Heart left ventricle (tissue), 16 donors: ENCODE results near the gene KIF1C. TPM values are rescaled to one million over a fixed set of nuclear protein-coding genes. Genes with fewer than 3 reads are reported as not detected.

ENCODE experiments used
- ATAC-seq, 4 donors: fragments of 200-7000 bp; cut with Tn5 transposase; one replicate each; pipeline ENCODE4 v1.9.1; 2020 to 2022; ENCODE audit warnings: moderate library complexity in 4 of 4, mild to moderate bottlenecking in 3 of 4, moderate number of reproducible peaks in 1 of 4
- DNase-seq, 5 donors: peaks; one replicate each; pipeline ENCODE4 v3.0.0-alpha.2; 2020
- H3K27ac ChIP-seq, 12 donors: fragments of 200-600 bp; sonication (generic) in 4 of 12; one replicate each; pipeline versions ENCODE4 v1.5.0 to v1.8.0; 2016 to 2022; ENCODE audit warnings: mild to moderate bottlenecking in 2 of 12
- H3K27me3 ChIP-seq, 9 donors: fragments of 200-600 bp; sonication (generic) in 2 of 9; one replicate each; pipeline versions ENCODE4 v1.5.1 to v1.8.0; 2016 to 2022; ENCODE audit warnings: mild to moderate bottlenecking in 3 of 9
- H3K36me3 ChIP-seq, 9 donors: fragments of 200-600 bp; sonication (generic) in 2 of 9; one replicate each; pipeline versions ENCODE4 v1.5.0 to v1.8.0; 2018 to 2022; ENCODE audit warnings: mild to moderate bottlenecking in 2 of 9
- H3K4me1 ChIP-seq, 12 donors: fragments of 200-600 bp; sonication (generic) in 4 of 12; one replicate each; pipeline versions ENCODE4 v1.5.0 to v1.8.0; 2016 to 2022; ENCODE audit warnings: mild to moderate bottlenecking in 3 of 12
- H3K4me3 ChIP-seq, 12 donors: fragments of 200-600 bp; sonication (generic) in 4 of 12; one replicate each; pipeline versions ENCODE4 v1.5.0 to v1.8.0; 2017 to 2022; ENCODE audit warnings: mild to moderate bottlenecking in 9 of 12, moderate library complexity in 4 of 12
- H3K9me3 ChIP-seq, 12 donors: fragments of 200-600 bp; sonication (generic) in 4 of 12; one replicate each; pipeline versions ENCODE4 v1.5.0 to v1.8.0; 2016 to 2022; ENCODE audit warnings: mild to moderate bottlenecking in 1 of 12
- CTCF ChIP-seq, 12 donors: fragments of 200-600 bp; sonication (generic) in 4 of 12; IDR thresholded peaks; one replicate each; pipeline versions ENCODE4 v1.5.0 to v1.8.0; 2018 to 2022; ENCODE audit warnings: antibody characterized with exemption in 12 of 12, mild to moderate bottlenecking in 5 of 12
- POLR2A ChIP-seq, 2 donors: fragments of 450-650 bp; IDR thresholded peaks; one replicate each; pipeline ENCODE4 v1.6.1; 2017; ENCODE audit warnings: antibody characterized with exemption in 2 of 2, mild to moderate bottlenecking in 2 of 2, moderate library complexity in 2 of 2
- WGBS, 4 donors: extraction: QIAGEN DNeasy Blood & Tissue Kit in 2 of 4; methylation state at CpG; one replicate each; pipeline versions ENCODE4 v1.1.5 to v1.1.7; 2013 to 2018; 5-methylcytosine and 5-hydroxymethylcytosine counted together
- intact Hi-C, 10 donors: fragments of 100-400 bp; cut with DNase I; formaldehyde crosslinking; loops; one replicate each; pipeline versions ENCODE4 v1.11.1 to v1.14.2; 2022
- polyA plus RNA-seq, 2 donors: library from polyadenylated mRNA; stranded (reverse); fragments of 200-250 nt; gene quantifications; one replicate each; pipeline ENCODE4 v1.2.3, GENCODE V29; 2013
- total RNA-seq, 9 donors: library from RNA; depleted of rRNA in 2 of 9; stranded (reverse); fragments of >200 nt in 2 of 9; fragmentation: NEBNext Ultra II Directional in 3 of 9; extraction: Animal tissue kit (Norgen Biotek cat#: 25700) in 3 of 9; gene quantifications; one replicate each; pipeline versions ENCODE4 v1.1.0 to v1.2.4, GENCODE V29; 2016 to 2023
- donor health status: ischemic (EF 13 %, LVEDD 7.1; RV severe dilation, severe dysfunction).
- donor health status: healthy with polysubstance abuse.
- donor health status: DM: no; HTN: yes; CAD: no.
- donor health status: DM: no; HTN: no; CAD: no.
- donor health status: ischemic (EF 25% LVEDD 6.9; RV normal size, moderate dysfunction).
- donor health status: ischemic (EF 25% LVEDD 5.7; RV mildly dilated, moderate dysfunction).
- donor health status: healthy.
- donor health status: DM: yes; HTN: yes; CAD: no.
- donor health status: ischemic (EF 35%, LVEDD 5.7; RV mildly dilated, moderate dysfunction).
- donor health status: nonischemic (EF 11% LVEDD 7.7; RV severe dilation, severe dysfunction).
- donor health status: DM: yes; HTN: yes; CAD: no.
- donor health status: PGD.
- donor health status: ischemic (EF 29% LVEDD 5.4; RV normal size, mild dysfunction).
- donor health status: nonischemic (EF 23%, LVEDD 6.1; RV moderate dilation, normal function).

The KIF1C gene
- total and polyA plus RNA-seq, 11 donors, result 210 to 868 (median 526) TPM

DNA sequence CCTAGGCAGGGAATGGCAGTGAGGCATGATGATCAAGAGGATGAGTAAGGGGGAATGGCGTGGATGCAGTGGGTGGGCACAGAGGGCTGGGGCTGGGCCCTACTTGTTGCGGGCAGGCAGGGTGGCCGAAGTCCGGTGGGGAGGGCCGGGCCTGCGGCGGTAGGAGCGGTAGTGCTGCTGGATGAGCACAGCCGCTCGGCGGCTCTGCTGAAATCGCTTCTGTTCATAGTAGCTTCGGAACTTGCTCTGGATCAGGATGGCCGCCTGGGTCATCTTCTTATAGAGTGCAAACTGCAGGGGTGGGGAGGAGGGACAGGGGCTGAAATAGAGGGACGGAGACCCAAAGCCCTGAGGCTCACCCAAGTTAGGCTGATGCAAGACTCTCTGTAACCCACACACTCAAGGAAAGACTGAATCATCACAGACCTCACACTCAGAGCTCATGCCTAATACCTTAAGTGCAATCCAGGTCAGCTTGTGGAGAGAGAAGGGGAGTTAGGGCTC is 28.7 kb upstream of the KIF1C start:
- H3K36me3 ChIP-seq, result peaks cover 0 to 54% (median 47%) of the 10 kb centered on the region in 9 donors
- H3K4me1 ChIP-seq, result peaks cover 0 to 61% (median 45%) of the 10 kb centered on the region in 12 donors
- peak in 1 of 4 donors; percentile 2 for ATAC-seq
- WGBS, 4 donors, result 74 to 78% (median 74%) methylated on average over 11 to 15 of the region's 15 CpGs
- H3K9me3 ChIP-seq, result no peaks in the 10 kb centered on the region
- peak overlapping the region in 9 of 12 donors; percentile 60 to 83 (median 71) for H3K4me3 ChIP-seq
- no peak for TF ChIP-seq POLR2A (IDR thresholded peaks at IDR 0.05)
- TF ChIP-seq CTCF (IDR thresholded peaks at IDR 0.05), result no peak
- intact Hi-C loops, result loop anchor here in 2 of 10 donors (2.0 to 5.0 kb wide), 3 partner anchors 18 to 62 kb away; partner anchors contain the start of genes CAMTA2 (in 1 of the 2) and ENO3 (in 1 of the 2)
- no peaks in the 10 kb centered on the region for H3K27me3 ChIP-seq
- peak in 1 of 5 donors; percentile 47 for DNase-seq
- peak overlapping the region in 11 of 12 donors; percentile 89 to 99 (median 97) for H3K27ac ChIP-seq

DNA sequence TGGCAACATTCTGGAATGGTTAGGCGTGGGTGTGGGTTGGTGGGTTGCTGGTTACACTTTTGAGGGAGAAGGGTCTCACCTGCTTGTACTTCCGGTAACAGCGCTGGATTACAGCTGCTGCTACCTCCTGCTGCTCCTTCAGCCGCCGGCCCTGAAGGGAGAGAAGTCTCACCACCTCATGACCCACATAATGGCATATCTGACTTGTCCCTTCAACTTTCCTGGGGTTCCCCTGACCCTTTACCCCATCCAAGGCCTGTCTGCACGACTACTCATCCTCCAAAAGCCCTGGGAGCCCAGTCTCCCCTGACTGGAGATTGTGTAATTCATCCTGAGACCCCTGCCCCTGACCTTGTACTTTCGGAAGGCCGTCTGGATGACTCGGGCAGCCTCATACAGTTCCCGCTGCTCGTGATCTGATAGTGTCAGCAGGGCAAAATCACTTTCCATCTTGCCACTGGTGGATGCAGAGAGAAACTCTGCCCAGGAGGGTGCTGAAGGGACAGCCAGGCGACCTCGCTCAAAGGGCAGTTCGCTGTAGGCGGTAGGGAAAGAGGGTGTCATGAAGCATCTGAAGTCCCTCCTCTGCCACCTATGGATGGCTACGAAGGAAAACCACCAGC is 28.1 kb upstream of the KIF1C start:
- H3K4me3 ChIP-seq, result peak overlapping the region in 2 of 12 donors; percentile 67 to 83
- intact Hi-C loops, result loop anchor here in 4 of 10 donors (2.0 to 5.0 kb wide), 5 partner anchors 17 to 62 kb away; partner anchors contain the start of genes CAMTA2 (in 1 of the 4) and ENO3 (in 1 of the 4)

GRCh38 chr17:4970273-4970672 is 27.5 kb upstream of the KIF1C start:
- no peak for ATAC-seq
- H3K9me3 ChIP-seq, result no peaks in the 10 kb centered on the region
- 90 to 92% (median 91%) methylated on average over 8 of the region's 8 CpGs for whole genome bisulfite sequencing, 4 donors
- peaks cover 0 to 66% (median 56%) of the 10 kb centered on the region in 9 donors for H3K36me3 ChIP-seq
- peak overlapping the region in 5 of 12 donors; percentile 39 to 99 (median 96) for H3K27ac ChIP-seq
- DNase-seq, result no peak
- intact Hi-C loops, result loop anchor here in 2 of 10 donors (5.0 kb wide), 2 partner anchors 33 to 53 kb away; no protein-coding TSS in a partner anchor
- TF ChIP-seq POLR2A (IDR thresholded peaks at IDR 0.05), result no peak
- no peak for TF ChIP-seq CTCF (IDR thresholded peaks at IDR 0.05)
- peaks cover 0 to 66% (median 47%) of the 10 kb centered on the region in 12 donors for H3K4me1 ChIP-seq
- no peak overlapping the region for H3K4me3 ChIP-seq
- no peaks in the 10 kb centered on the region for H3K27me3 ChIP-seq

More for the DNA sequence above, 28.1 kb upstream of the KIF1C start:
- H3K27ac ChIP-seq, result peak overlapping the region in 5 of 12 donors; percentile 89 to 99 (median 96)
- H3K4me1 ChIP-seq, result peaks cover 0 to 67% (median 49%) of the 10 kb centered on the region in 12 donors
- 79 to 87% (median 84%) methylated on average over 16 of the region's 16 CpGs for WGBS, 4 donors
- ATAC-seq (no peak), DNase-seq (no peak)
- TF ChIP-seq POLR2A (IDR thresholded peaks at IDR 0.05), result no peak
- H3K27me3 ChIP-seq, result no peaks in the 10 kb centered on the region
- peaks cover 0 to 60% (median 53%) of the 10 kb centered on the region in 9 donors for H3K36me3 ChIP-seq
- H3K9me3 ChIP-seq, result no peaks in the 10 kb centered on the region

DNA sequence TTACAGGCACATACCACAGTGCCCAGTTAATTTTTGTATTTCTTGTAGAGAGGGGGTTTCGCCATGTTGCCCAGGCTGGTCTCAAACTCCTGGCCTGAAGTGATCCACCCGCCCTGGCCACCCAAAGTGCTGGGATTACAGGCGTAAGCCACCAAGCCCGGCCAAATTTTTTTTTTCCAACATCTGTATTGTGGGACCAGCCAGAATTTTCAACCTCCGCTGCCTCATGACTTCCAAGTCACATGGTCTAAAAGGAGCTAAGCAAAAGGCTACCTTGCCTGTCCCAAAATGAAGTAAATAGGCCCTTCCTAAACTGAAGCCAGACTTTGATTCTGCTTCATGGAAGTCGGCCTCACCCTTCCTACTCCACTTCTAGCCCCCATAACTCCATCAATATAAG is 25.9 kb upstream of the KIF1C start:
- peaks cover 0 to 54% (median 37%) of the 10 kb centered on the region in 12 donors for H3K4me1 ChIP-seq
- no peak for ATAC-seq
- H3K27ac ChIP-seq, result peak overlapping the region in 5 of 12 donors; percentile 61 to 82 (median 73)
- DNase-seq, result no peak
- H3K4me3 ChIP-seq, result no peak overlapping the region
- intact Hi-C loops, result loop anchor here in 2 of 10 donors (5.0 kb wide), 2 partner anchors 35 to 55 kb away; no protein-coding TSS in a partner anchor
- H3K9me3 ChIP-seq, result no peaks in the 10 kb centered on the region
- H3K27me3 ChIP-seq, result no peaks in the 10 kb centered on the region
- TF ChIP-seq CTCF (IDR thresholded peaks at IDR 0.05), result no peak
- TF ChIP-seq POLR2A (IDR thresholded peaks at IDR 0.05), result no peak
- peaks cover 0 to 76% (median 70%) of the 10 kb centered on the region in 9 donors for H3K36me3 ChIP-seq
- 80 to 91% (median 89%) methylated on average over 6 of the region's 6 CpGs for WGBS, 4 donors
